Measurements from ENCODE around the gene PRKAA2.

Gene PRKAA2

GRCh38 chr1:56713112-56713511 is 68.0 kb downstream of the PRKAA2 start:
- DNase-seq (ENCODE audit: low read depth): no peak

DNA sequence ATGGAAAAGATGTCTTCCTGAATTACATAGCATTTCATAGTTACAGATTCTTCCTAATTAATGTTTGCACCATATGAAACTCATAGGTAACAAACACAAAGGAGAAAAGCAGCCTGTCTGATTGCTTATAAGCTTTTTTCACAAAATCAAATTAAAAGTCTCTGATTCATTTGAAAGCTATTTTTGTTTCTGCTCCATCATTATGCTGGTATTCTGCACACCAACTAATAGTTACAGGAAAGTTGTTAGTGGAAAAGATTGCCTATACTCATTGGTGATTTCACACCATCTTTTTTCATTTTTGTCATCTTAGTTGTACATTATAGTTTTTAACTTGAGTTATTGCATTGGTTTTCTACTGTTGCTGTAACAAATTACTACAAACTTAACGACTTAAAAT is 70.0 kb downstream of the PRKAA2 start:
- DNase-seq (ENCODE audit: low read depth): no peak

GRCh38 chr1:56719171-56719570 is 74.1 kb downstream of the PRKAA2 start:
- no peak for DNase-seq (ENCODE audit: low read depth)

DNA sequence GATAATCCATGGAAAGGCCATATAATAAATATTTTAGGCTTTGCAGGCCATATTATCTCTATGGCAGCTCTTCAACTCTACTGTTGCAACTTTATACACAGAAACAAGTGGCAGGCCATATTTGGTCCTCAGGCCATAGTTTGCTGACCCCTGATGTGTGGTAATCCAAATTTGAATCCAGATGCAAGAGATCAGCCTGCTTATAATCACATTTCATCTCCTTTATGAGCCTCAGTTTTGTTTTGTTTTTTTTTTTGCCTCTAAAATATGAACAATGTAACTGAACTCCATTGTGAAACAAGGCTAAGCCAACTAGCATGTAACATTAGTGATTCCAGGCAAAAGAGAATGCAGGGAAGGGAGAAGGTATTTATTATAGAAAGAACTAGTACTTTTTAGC is 81.6 kb downstream of the PRKAA2 start:
- DNase-seq (ENCODE audit: low read depth): no peak

GRCh38 chr1:56728964-56729363 is 83.8 kb downstream of the PRKAA2 start:
- no peak for DNase-seq (ENCODE audit: low read depth)

GRCh38 chr1:56745231-56745630 is 100.1 kb downstream of the PRKAA2 start:
- DNase-seq (ENCODE audit: low read depth): no peak

- no peak for DNase-seq (ENCODE audit: low read depth)
Measured at GRCh38 chr1:56754708-56755479, 109.8 kb downstream of the PRKAA2 start.

GRCh38 chr1:56755911-56756310 is 110.8 kb downstream of the PRKAA2 start:
- no peak for DNase-seq (ENCODE audit: low read depth)

DNA sequence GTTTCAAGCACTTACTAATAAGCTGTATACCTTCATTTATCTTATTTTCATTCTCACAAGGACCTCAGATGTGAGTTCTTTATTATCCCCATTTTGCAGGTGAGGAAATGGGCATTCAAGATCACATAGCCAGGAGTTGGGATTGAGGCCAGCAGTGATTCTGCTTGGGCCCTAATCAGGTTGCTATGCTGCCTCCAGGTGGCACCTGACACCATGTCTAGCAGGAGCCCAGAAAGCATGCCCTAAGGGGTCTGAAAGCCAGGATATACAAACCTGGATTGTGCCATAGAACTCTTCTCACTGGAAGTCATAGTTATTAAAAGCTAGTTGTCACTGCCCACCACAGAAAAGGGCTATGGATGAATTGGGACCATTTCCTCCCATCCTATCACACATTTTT is 113.0 kb downstream of the PRKAA2 start:
- no peak for DNase-seq (ENCODE audit: low read depth)

- DNase-seq (ENCODE audit: low read depth): no peak
Measured at GRCh38 chr1:56758794-56759193, 113.7 kb downstream of the PRKAA2 start.
